Measurements from ENCODE around the gene FBXO22. TPM values are rescaled to one million over a fixed set of nuclear protein-coding genes. Genes with fewer than 3 reads are reported as not detected.
A peak's percentile ranks its signal among the peaks of the same experiment; 100 is the strongest.
"Not testable (repeated sequence)": the region's sequence is repeated elsewhere in the genome, so short reads cannot be mapped to it uniquely, and the experiment has no call there.

The FBXO22 gene
- polyA plus RNA-seq, result 10 to 100 TPM; 11.6 to 24.0 (median 18.6) TPM
- long read RNA-seq, donor 1, result 0 reads
- long read RNA-seq, donor 2, full-length matches to known transcripts, result 4 of 4 reads
- long read RNA-seq, donor 2, partial matches to known transcripts, result 0 of 4 reads
- long read RNA-seq, donor 2, other reads (novel, unspliced or antisense), result 0 of 4 reads
- long read RNA-seq, donor 3, full-length matches to known transcripts, result 2 of 2 reads
- long read RNA-seq, donor 3, partial matches to known transcripts, result 0 of 2 reads
- long read RNA-seq, donor 3, other reads (novel, unspliced or antisense), result 0 of 2 reads
- long read RNA-seq, donor 4, result 0 reads
- long read RNA-seq, donor 5, partial matches to known transcripts, result 0 of 3 reads
- long read RNA-seq, donor 5, other reads (novel, unspliced or antisense), result 0 of 3 reads
- long read RNA-seq, donor 6, full-length matches to known transcripts, result 1 of 1 reads
- long read RNA-seq, donor 6, partial matches to known transcripts, result 0 of 1 reads
- long read RNA-seq, donor 6, other reads (novel, unspliced or antisense), result 0 of 1 reads
- long read RNA-seq, donor 7, full-length matches to known transcripts, result 7 of 7 reads
- long read RNA-seq, donor 7, partial matches to known transcripts, result 0 of 7 reads
- long read RNA-seq, donor 7, other reads (novel, unspliced or antisense), result 0 of 7 reads
- long read RNA-seq, donor 8, result 0 reads
- long read RNA-seq, donor 9, full-length matches to known transcripts, result 1 of 1 reads
- long read RNA-seq, donor 9, partial matches to known transcripts, result 0 of 1 reads
- long read RNA-seq, donor 9, other reads (novel, unspliced or antisense), result 0 of 1 reads
- long read RNA-seq, donor 10, full-length matches to known transcripts, result 6 of 6 reads
- long read RNA-seq, donor 10, partial matches to known transcripts, result 0 of 6 reads
- long read RNA-seq, donor 10, other reads (novel, unspliced or antisense), result 0 of 6 reads

DNA sequence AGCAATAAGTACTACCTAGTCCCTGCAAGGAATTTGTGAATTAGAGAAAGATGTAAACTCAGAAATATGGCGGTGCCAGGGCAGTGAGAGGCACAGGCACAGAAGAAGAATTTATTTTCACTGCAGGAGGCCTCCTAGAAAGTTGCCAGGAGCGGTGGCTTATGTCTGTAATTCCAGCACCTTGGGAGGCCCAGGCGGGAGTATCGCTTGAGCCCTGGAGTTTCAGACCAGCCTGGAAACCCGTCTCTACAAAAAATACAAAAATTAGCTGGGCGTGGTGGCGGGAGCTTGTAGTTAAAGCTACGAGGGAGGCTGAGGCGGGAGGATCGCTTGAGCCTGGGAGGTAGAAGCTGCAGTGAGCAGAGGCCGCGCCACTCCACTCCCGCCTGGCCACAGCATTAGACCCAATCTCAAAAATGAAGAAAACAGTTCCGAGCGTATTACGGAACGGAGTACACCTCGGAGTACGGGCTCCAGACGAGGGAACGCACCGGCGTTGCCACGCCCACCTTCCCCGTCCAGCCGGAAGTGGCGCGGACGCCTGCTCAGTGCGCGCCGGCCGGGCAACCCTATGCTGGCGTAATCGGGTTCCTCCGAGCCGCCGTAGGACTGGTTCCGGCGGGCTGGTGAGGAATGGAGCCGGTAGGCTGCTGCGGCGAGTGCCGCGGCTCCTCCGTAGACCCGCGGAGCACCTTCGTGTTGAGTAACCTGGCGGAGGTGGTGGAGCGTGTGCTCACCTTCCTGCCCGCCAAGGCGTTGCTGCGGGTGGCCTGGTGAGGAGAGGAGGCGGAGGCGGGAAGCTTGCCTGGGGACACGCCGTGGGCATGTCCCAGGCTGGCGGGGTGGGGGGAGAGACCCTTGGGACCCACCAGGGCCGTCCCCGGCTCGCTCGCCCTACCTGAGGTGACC lies at the start of gene FBXO22:
Gene FBXO22, plus strand, starts transcription at position 548 of the 909 bp plus-strand sequence. Its CDS starts 86 bp downstream, at position 634.
- peak within 1 kb of the TSS; percentile 83 to 93 (median 84) for H3K27ac ChIP-seq (ENCODE audit: low read depth in 1 of 3, low read length in 2 of 3)
- no peaks in the 10 kb centered on the region for H3K27me3 ChIP-seq (ENCODE audit: control insufficient read depth in 3 of 3, insufficient read depth in 3 of 3, low read length in 3 of 3)
- no peaks in the 10 kb centered on the region for H3K4me1 ChIP-seq (ENCODE audit: control insufficient read depth in 3 of 3, insufficient read depth in 2 of 3, low read depth in 1 of 3, low read length in 2 of 3)
- DNase-seq (peak; percentile 91 to 97), FAIRE-seq (no peak)
- WGBS, 3 donors, result 2% methylated on average over 61 to 63 of the region's 63 CpGs
- H3K36me3 ChIP-seq (ENCODE audit: control insufficient read depth in 3 of 3, insufficient read depth in 2 of 3, low read depth in 1 of 3, low read length in 3 of 3), result peaks cover 0 to 10% (median 7%) of the 10 kb centered on the region in 3 donors
- no peaks in the 10 kb centered on the region for H3K9me3 ChIP-seq (ENCODE audit: control insufficient read depth in 2 of 2, insufficient read depth in 1 of 2, low read depth in 1 of 2, low read length in 1 of 2)
- peak within 1 kb of the TSS; percentile 78 to 97 (median 95) for H3K4me3 ChIP-seq (ENCODE audit: low read depth in 1 of 3, low read length in 3 of 3)

DNA sequence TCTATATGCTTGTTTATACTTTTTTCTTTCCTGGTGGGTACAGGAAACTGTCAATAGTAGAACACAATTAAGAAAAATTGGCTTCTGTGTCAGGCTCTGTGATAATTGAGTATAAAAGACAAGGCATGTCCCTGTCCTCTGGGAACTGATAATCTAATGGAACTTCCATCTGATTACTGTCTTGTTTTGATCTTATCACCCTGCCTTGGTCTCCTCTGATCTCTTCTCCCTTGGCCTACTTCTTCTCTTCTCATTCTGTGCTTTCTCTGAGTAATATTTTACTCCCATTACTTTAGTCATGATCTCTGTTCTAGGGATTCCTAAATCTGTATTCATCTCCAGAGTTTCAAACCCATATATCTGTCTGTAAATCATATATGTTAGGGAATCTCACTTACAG lies 45.8 kb upstream of the FBXO22 start:
- H3K4me1 ChIP-seq (ENCODE audit: control insufficient read depth in 3 of 3, insufficient read depth in 2 of 3, low read depth in 1 of 3, low read length in 2 of 3), result no peaks in the 10 kb centered on the region
- H3K36me3 ChIP-seq (ENCODE audit: control insufficient read depth in 3 of 3, insufficient read depth in 2 of 3, low read depth in 1 of 3, low read length in 3 of 3), result peaks cover 0 to 14% (median 0%) of the 10 kb centered on the region in 3 donors
- H3K27me3 ChIP-seq (ENCODE audit: control insufficient read depth in 3 of 3, insufficient read depth in 3 of 3, low read length in 3 of 3), result no peaks in the 10 kb centered on the region
- no peak overlapping the region for H3K27ac ChIP-seq (ENCODE audit: low read depth in 1 of 3, low read length in 2 of 3)
- DNase-seq (no peak), FAIRE-seq (no peak)
- H3K9me3 ChIP-seq (ENCODE audit: control insufficient read depth in 2 of 2, insufficient read depth in 1 of 2, low read depth in 1 of 2, low read length in 1 of 2), result no peaks in the 10 kb centered on the region
- no peak overlapping the region for H3K4me3 ChIP-seq (ENCODE audit: low read depth in 1 of 3, low read length in 3 of 3)

DNA sequence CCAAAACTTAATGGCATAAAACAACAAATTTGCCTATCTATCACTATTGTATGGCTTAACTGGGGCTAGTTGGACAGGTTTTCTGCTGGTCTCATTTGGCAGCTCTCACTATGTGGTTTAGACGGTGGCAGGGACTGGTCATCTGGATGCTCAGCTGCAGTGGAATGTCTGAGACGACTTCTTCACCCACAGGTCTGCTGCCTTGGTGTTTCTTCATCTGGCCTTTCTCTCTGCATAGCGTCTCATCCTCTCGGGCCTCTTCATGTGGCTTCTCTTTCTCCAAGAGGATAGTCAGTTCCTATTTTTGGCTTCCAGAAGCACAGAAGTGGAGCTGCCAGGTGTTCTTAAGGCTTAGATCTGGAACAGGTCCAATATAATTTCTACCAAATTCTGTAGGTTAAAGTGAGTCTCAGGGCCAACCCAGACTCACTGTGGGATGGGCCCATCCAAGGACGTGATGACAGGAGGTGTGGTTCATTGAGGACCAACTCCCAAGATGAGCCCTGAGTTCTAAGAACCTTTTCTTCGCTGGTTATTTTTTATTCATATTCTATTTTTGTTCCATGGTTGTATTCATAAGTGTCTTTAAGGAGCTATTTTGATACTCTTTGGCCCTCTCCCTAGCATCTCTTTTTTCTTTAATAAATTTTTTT lies 41.8 kb upstream of the FBXO22 start:
- Histone ChIP-seq H3K9me3 (ENCODE audit: control insufficient read depth in 2 of 2, insufficient read depth in 1 of 2, low read depth in 1 of 2, low read length in 1 of 2) (no peaks in the 10 kb centered on the region), H3K4me1 (ENCODE audit: control insufficient read depth in 3 of 3, insufficient read depth in 2 of 3, low read depth in 1 of 3, low read length in 2 of 3) (no peaks in the 10 kb centered on the region), H3K27ac (ENCODE audit: low read depth in 1 of 3, low read length in 2 of 3) (no peak overlapping the region), H3K27me3 (ENCODE audit: control insufficient read depth in 3 of 3, insufficient read depth in 3 of 3, low read length in 3 of 3) (no peaks in the 10 kb centered on the region), H3K36me3 (ENCODE audit: control insufficient read depth in 3 of 3, insufficient read depth in 2 of 3, low read depth in 1 of 3, low read length in 3 of 3) (peaks cover 0 to 10% (median 0%) of the 10 kb centered on the region in 3 donors), H3K4me3 (ENCODE audit: low read depth in 1 of 3, low read length in 3 of 3) (no peak overlapping the region)
- no peak for FAIRE-seq
- DNase-seq, result no peak
- WGBS, 3 donors, result 90 to 92% (median 91%) methylated on average over 6 of the region's 6 CpGs

GRCh38 chr15:75862796-75863195 lies 40.9 kb upstream of the FBXO22 start:
- no peak overlapping the region for H3K4me3 ChIP-seq (ENCODE audit: low read depth in 1 of 3, low read length in 3 of 3)
- FAIRE-seq, result no peak

GRCh38 chr15:75864213-75865059 lies 39.2 kb upstream of the FBXO22 start:
- FAIRE-seq (peak; percentile 71), DNase-seq (no peak)
- no peaks in the 10 kb centered on the region for H3K27me3 ChIP-seq (ENCODE audit: control insufficient read depth in 3 of 3, insufficient read depth in 3 of 3, low read length in 3 of 3)
- H3K36me3 ChIP-seq (ENCODE audit: control insufficient read depth in 3 of 3, insufficient read depth in 2 of 3, low read depth in 1 of 3, low read length in 3 of 3), result peaks cover 0 to 10% (median 1%) of the 10 kb centered on the region in 3 donors
- no peaks in the 10 kb centered on the region for H3K4me1 ChIP-seq (ENCODE audit: control insufficient read depth in 3 of 3, insufficient read depth in 2 of 3, low read depth in 1 of 3, low read length in 2 of 3)
- H3K4me3 ChIP-seq (ENCODE audit: low read depth in 1 of 3, low read length in 3 of 3), result no peak overlapping the region
- H3K27ac ChIP-seq (ENCODE audit: low read depth in 1 of 3, low read length in 2 of 3), result no peak overlapping the region
- 66 to 76% (median 73%) methylated on average over 5 of the region's 5 CpGs for WGBS, 3 donors
- H3K9me3 ChIP-seq (ENCODE audit: control insufficient read depth in 2 of 2, insufficient read depth in 1 of 2, low read depth in 1 of 2, low read length in 1 of 2), result no peaks in the 10 kb centered on the region

More at GRCh38 chr15:75862796-75863195, 40.9 kb upstream of the FBXO22 start:
- Histone ChIP-seq H3K4me1 (ENCODE audit: control insufficient read depth in 3 of 3, insufficient read depth in 2 of 3, low read depth in 1 of 3, low read length in 2 of 3) (no peaks in the 10 kb centered on the region), H3K36me3 (ENCODE audit: control insufficient read depth in 3 of 3, insufficient read depth in 2 of 3, low read depth in 1 of 3, low read length in 3 of 3) (peaks cover 0 to 10% (median 0%) of the 10 kb centered on the region in 3 donors), H3K27me3 (ENCODE audit: control insufficient read depth in 3 of 3, insufficient read depth in 3 of 3, low read length in 3 of 3) (no peaks in the 10 kb centered on the region), H3K27ac (ENCODE audit: low read depth in 1 of 3, low read length in 2 of 3) (no peak overlapping the region), H3K9me3 (ENCODE audit: control insufficient read depth in 2 of 2, insufficient read depth in 1 of 2, low read depth in 1 of 2, low read length in 1 of 2) (no peaks in the 10 kb centered on the region)
- no peak for DNase-seq
- WGBS, 3 donors, result 93 to 100% (median 98%) methylated on average over 1 of the region's 1 CpG

- not testable (repeated sequence) for DNase-seq; H3K4me1 ChIP-seq (ENCODE audit: control insufficient read depth in 3 of 3, insufficient read depth in 2 of 3, low read depth in 1 of 3, low read length in 2 of 3); H3K27me3 ChIP-seq (ENCODE audit: control insufficient read depth in 3 of 3, insufficient read depth in 3 of 3, low read length in 3 of 3); FAIRE-seq; H3K4me3 ChIP-seq (ENCODE audit: low read depth in 1 of 3, low read length in 3 of 3); H3K27ac ChIP-seq (ENCODE audit: low read depth in 1 of 3, low read length in 2 of 3); H3K9me3 ChIP-seq (ENCODE audit: control insufficient read depth in 2 of 2, insufficient read depth in 1 of 2, low read depth in 1 of 2, low read length in 1 of 2)
- H3K36me3 ChIP-seq (ENCODE audit: control insufficient read depth in 3 of 3, insufficient read depth in 2 of 3, low read depth in 1 of 3, low read length in 3 of 3), result peaks cover 0 to 13% (median 1%) of the 10 kb centered on the region in 3 donors
- 83 to 94% (median 89%) methylated on average over 1 of the region's 1 CpG for WGBS, 3 donors
Measured at GRCh38 chr15:75866045-75866444, 37.6 kb upstream of the FBXO22 start.

DNA sequence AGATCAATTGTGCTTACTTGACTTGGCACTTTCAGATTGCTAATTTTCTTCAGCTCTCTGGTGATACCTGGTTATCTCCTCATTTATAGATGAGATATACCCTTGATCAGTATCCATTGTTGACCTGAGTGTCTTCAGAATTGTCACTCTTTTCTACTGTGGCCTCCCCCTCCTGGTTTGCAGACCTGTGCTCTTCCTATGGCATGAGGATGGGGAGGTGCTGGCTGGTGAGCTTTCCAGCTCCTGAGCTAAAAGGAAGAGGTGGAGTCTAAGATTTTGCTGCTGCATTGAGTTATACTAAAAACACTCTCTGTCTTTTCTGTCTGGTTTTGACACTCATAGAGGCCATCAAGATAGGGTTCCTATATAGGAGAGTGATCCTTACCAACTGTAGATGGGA lies 36.8 kb upstream of the FBXO22 start:
- no peak for DNase-seq
- Histone ChIP-seq H3K9me3 (ENCODE audit: control insufficient read depth in 2 of 2, insufficient read depth in 1 of 2, low read depth in 1 of 2, low read length in 1 of 2) (no peaks in the 10 kb centered on the region), H3K27ac (ENCODE audit: low read depth in 1 of 3, low read length in 2 of 3) (no peak overlapping the region), H3K27me3 (ENCODE audit: control insufficient read depth in 3 of 3, insufficient read depth in 3 of 3, low read length in 3 of 3) (no peaks in the 10 kb centered on the region), H3K36me3 (ENCODE audit: control insufficient read depth in 3 of 3, insufficient read depth in 2 of 3, low read depth in 1 of 3, low read length in 3 of 3) (peaks cover 0 to 10% (median 1%) of the 10 kb centered on the region in 3 donors), H3K4me3 (ENCODE audit: low read depth in 1 of 3, low read length in 3 of 3) (no peak overlapping the region), H3K4me1 (ENCODE audit: control insufficient read depth in 3 of 3, insufficient read depth in 2 of 3, low read depth in 1 of 3, low read length in 2 of 3) (no peaks in the 10 kb centered on the region)
- FAIRE-seq, result no peak
